ENCODE results near the gene DNA2. TPM values are rescaled to one million over a fixed set of nuclear protein-coding genes. Genes with fewer than 3 reads are reported as not detected.

Gene DNA2

Small RNA genes lying within 50 kb of the gene (small RNA-seq; reads per million reads assigned to genes)
- not detected for gene RF00019 (ENCODE audit: low read depth)
- not detected for gene RNA5SP319 (ENCODE audit: low read depth)
